Memory B cell (primary cell): Measurements from ENCODE around the gene RBMY1D.
"Not testable (repeated sequence)": the region's sequence is repeated elsewhere in the genome, so short reads cannot be mapped to it uniquely, and the experiment has no call there.

Experiments
- ATAC-seq: fragments of 150-1000 bp; cut with Tn5 transposase; 2 replicates; pipeline ENCODE4 v1.10.0; 2021; ENCODE audit warnings: low read depth, mild to moderate bottlenecking, moderate library complexity
- DNase-seq, 2 donors: peaks; one replicate each; pipeline ENCODE4 v3.0.0; 2022; ENCODE audit warnings: low spot score in 2 of 2
- H3K27ac Mint-ChIP-seq: one replicate; pipeline ENCODE4 v1.8.0; 2022; ENCODE audit warnings: mild to moderate bottlenecking, moderate library complexity, mixed read lengths
- H3K27me3 Mint-ChIP-seq: one replicate; pipeline ENCODE4 v1.8.0; 2022; ENCODE audit warnings: mixed read lengths
- H3K36me3 Mint-ChIP-seq: one replicate; pipeline ENCODE4 v1.8.0; 2022; ENCODE audit warnings: mild to moderate bottlenecking, mixed read lengths
- H3K4me1 Mint-ChIP-seq: one replicate; pipeline ENCODE4 v1.8.0; 2022; ENCODE audit warnings: mixed read lengths
- H3K4me3 Mint-ChIP-seq: one replicate; pipeline ENCODE4 v1.8.0; 2022; ENCODE audit warnings: mild to moderate bottlenecking, moderate library complexity, mixed read lengths
- H3K9me3 Mint-ChIP-seq: one replicate; pipeline ENCODE4 v1.8.0; 2022; ENCODE audit warnings: mixed read lengths

RBMY1D gene

GRCh38 chrY:21894426-21894825 lies at the start of gene RBMY1D:
TSS of gene RBMY1D (minus strand) at chrY:21894526. CDS start at chrY:21892513, 2,013 bp downstream.
- H3K4me3 Mint-ChIP-seq, ATAC-seq, H3K27me3 Mint-ChIP-seq, H3K4me1 Mint-ChIP-seq, H3K27ac Mint-ChIP-seq, H3K9me3 Mint-ChIP-seq, DNase-seq, H3K36me3 Mint-ChIP-seq: not testable (repeated sequence)

GRCh38 chrY:21917932-21918331 lies 23.6 kb upstream of the RBMY1D start, which contains the start of gene RBMY1E:
TSS of gene RBMY1E (minus strand) at chrY:21918032. CDS start at chrY:21916054, 1,978 bp downstream.
- not testable (repeated sequence) for H3K27me3 Mint-ChIP-seq, ATAC-seq, H3K36me3 Mint-ChIP-seq, DNase-seq, H3K4me3 Mint-ChIP-seq, H3K27ac Mint-ChIP-seq, H3K9me3 Mint-ChIP-seq, H3K4me1 Mint-ChIP-seq

- H3K27me3 Mint-ChIP-seq, H3K36me3 Mint-ChIP-seq, ATAC-seq, H3K27ac Mint-ChIP-seq, H3K4me1 Mint-ChIP-seq, H3K4me3 Mint-ChIP-seq, DNase-seq, H3K9me3 Mint-ChIP-seq: not testable (repeated sequence)
Observed at GRCh38 chrY:21869407-21870076, 24.8 kb downstream of the RBMY1D start.

GRCh38 chrY:21845481-21845880 lies 48.8 kb downstream of the RBMY1D start:
- no peak for ATAC-seq
- peaks cover under 1% of the 10 kb centered on the region for H3K36me3 Mint-ChIP-seq
- H3K4me1 Mint-ChIP-seq = no peaks in the 10 kb centered on the region
- no peak for DNase-seq
- peaks cover 1% of the 10 kb centered on the region for H3K9me3 Mint-ChIP-seq
- H3K27me3 Mint-ChIP-seq = peaks cover 1% of the 10 kb centered on the region
- H3K4me3 Mint-ChIP-seq = no peak overlapping the region
- H3K27ac Mint-ChIP-seq = no peak overlapping the region

- Mint-ChIP-seq H3K27ac (no peak overlapping the region), H3K36me3 (no peaks in the 10 kb centered on the region), H3K9me3 (no peaks in the 10 kb centered on the region), H3K27me3 (no peaks in the 10 kb centered on the region), H3K4me1 (no peaks in the 10 kb centered on the region), H3K4me3 (no peak overlapping the region)
- no peak for ATAC-seq
- DNase-seq = no peak
Observed at GRCh38 chrY:21842090-21842489, 52.2 kb downstream of the RBMY1D start.

GRCh38 chrY:21839489-21839888 lies 54.8 kb downstream of the RBMY1D start:
- DNase-seq (no peak), ATAC-seq (no peak)
- Mint-ChIP-seq H3K4me3 (no peak overlapping the region), H3K36me3 (no peaks in the 10 kb centered on the region), H3K27me3 (no peaks in the 10 kb centered on the region), H3K4me1 (no peaks in the 10 kb centered on the region), H3K9me3 (no peaks in the 10 kb centered on the region), H3K27ac (no peak overlapping the region)

GRCh38 chrY:21836343-21836742 lies 58.0 kb downstream of the RBMY1D start:
- no peak for ATAC-seq
- Mint-ChIP-seq H3K36me3 (no peaks in the 10 kb centered on the region), H3K9me3 (no peaks in the 10 kb centered on the region)

GRCh38 chrY:21835052-21835451 lies 59.3 kb downstream of the RBMY1D start:
- no peak overlapping the region for H3K27ac Mint-ChIP-seq
- H3K4me1 Mint-ChIP-seq = no peaks in the 10 kb centered on the region
- no peaks in the 10 kb centered on the region for H3K36me3 Mint-ChIP-seq
- no peaks in the 10 kb centered on the region for H3K9me3 Mint-ChIP-seq
- ATAC-seq = no peak
- no peak for DNase-seq
- H3K4me3 Mint-ChIP-seq = no peak overlapping the region
- H3K27me3 Mint-ChIP-seq = peaks cover 2% of the 10 kb centered on the region

More at GRCh38 chrY:21836343-21836742, 58.0 kb downstream of the RBMY1D start:
- peaks cover 2% of the 10 kb centered on the region for H3K27me3 Mint-ChIP-seq
- DNase-seq = no peak
- no peak overlapping the region for H3K4me3 Mint-ChIP-seq
- no peak overlapping the region for H3K27ac Mint-ChIP-seq
- H3K4me1 Mint-ChIP-seq = no peaks in the 10 kb centered on the region
